GM21526 (cell line): ENCODE results near the gene REPS2.

Source experiments
- ATAC-seq: cut with Tn5 transposase; IDR thresholded peaks from one replicate; pipeline ENCODE4 v1.9.1; 2021; ENCODE audit warnings: moderate library complexity; ENCODE audit not compliant: unreplicated experiment, low FRiP score

The REPS2 gene

DNA sequence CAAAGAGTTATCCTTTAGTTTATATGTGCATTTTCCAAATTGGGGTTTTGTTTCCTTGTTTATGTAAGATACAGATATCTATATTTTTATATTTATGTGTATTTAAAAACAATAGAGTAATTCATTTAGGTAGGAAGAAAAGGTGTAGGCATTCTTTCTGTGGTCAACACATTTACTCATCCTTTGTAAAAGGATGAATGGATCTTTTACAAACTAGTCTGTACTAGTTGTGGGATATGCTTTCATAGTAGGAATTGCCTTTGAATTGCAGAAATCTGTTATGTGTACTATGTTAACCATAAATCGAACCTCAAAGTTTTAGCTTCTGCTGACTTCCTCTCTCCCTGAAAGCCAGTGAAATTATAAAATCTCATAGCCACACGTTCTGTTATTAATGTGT, 128.5 kb downstream of the REPS2 start:
- ATAC-seq: no peak

DNA sequence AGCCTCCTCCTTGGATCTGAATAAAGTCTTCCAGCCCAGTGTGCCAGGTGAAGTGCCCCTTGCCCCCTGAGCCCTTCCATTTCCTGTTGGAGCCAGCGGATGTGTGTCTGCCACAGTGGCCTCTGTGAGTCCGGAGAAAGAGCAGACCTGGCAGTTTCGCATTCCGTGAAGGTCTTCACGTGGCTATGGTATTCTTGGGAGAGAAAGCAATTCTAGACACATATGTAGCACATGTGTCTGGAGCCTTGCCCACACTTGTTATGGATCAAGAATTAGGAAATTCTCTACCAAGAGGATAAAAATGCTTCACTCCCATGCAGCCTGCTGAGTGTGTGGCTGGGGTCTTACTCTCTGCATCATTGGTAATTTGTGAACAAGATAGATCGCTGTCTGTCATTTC, 130.9 kb downstream of the REPS2 start:
- ATAC-seq: no peak

DNA sequence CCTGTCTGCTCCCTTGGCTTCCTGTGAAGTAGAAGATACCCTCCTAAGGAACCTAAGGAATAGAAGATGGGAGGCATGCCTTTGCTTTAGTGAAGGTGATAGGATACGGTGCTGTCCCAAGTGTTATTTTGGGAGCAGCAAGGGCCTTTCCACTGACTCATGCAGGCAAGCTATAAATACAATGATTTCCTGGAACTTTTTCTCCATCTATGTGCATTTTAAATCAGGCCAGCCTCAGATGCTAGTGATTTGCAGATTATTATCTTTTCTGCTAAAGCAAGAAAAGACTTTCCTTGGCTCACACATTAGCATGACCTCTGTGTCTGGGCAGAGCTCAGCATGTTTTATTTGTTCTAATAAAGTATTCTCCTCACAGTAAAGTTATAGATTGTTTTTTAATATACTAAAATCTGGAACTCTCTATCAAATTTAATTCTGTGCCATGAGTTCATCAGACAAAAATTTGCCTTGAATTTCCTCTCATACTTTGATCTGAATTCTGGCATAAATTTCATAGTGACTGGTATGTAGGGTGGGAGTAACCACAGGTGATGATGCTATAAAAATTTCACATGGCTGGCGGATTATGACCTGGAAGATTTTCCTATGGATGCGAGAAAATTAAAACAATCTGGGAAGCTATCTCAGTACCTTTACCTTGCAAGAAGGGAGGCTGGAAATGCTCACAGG, 131.7 kb downstream of the REPS2 start:
- no peak for ATAC-seq

DNA sequence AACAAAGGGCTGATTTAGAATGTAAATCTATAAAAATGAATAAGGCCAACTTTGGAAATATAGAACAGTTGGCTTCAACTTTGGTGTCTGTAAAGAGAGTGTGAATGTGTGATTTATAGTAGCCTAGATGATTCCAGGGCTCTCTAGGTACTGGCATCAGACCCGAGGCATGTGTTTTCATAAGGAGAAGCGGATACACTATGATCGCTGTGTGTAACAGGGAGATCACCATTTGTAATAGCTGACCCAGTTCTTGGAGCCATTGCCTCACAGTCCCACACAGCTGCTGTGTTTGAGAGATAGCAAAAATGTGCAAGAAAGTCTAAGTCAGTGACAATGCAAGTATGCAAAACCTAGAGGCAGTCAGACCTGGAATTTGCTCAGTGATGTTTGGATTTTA, 135.1 kb downstream of the REPS2 start:
- ATAC-seq: no peak

DNA sequence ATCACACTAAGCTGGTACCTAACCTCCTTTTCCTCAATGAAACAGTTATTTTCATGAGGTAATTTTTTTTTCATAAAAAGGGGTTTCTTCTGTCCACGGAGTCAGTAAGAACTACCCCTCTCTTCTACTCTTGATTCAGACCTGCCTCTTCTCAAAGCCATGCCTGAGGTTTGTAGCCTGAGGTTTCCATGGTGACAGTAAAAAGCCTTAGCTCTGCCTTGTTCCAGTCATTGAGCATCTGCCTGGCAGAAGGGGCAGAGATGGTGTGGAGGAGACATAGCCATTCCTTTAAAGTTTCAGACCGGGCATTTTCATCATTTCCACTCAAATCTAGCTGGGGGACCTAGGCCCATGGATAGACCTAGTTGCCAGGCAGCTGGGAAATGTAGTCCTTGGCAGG, 135.5 kb downstream of the REPS2 start:
- no peak for ATAC-seq

DNA sequence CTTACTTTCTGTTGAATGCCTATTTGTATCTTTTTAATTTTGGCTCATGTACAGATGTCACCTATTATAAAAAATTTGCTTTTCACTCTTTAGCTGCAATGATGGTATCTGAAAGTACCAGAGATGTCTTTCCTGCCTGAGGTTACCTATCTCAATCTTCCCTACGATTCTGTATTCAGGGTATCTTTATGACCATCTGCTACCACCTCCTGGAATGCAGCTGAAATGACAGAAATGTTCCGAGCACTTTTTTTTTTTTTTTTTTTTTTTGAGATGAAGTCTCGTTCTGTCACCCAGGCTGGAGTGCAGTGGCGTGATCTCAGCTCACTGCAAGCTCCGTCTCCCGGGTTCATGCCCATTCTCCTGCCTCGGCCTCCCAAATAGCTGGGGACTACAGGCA, 136.4 kb downstream of the REPS2 start:
- no peak for ATAC-seq

DNA sequence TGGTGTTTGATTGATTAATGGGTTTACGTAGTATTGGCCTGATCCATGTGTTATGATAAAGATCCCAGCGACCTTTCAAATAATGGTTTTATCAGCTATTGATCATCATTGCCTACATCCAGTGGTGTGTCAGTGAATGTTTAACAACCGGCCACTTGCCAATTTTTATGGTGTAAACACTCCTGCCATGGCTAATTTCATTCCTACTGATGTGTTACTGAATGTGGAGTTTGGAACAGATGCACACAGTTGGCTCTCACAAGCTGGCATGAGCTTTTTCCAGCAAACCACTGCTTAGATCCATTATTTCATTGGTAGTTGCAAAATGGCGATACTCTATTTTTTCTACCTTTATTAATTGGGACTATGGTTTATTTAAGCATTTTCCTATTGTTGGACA, 139.9 kb downstream of the REPS2 start:
- no peak for ATAC-seq

DNA sequence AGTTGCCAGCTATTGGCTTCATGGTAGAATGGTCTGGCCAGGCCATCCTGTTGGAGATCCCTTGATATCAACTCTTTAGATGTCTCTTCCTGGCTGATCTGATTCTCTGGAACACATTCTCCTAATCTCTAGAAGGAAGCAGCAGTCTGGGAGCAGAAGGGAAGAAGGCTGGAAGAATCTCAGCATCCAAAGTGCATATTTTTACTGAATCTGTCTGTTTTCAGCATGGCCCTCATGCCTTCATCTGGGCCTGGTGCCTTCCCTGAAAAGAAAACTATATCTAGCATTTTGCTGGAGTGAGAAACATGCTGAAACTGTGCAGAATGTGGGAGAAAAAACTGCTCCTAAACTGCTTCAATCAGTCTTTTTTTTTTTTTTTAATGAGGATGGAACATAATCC, 148.7 kb downstream of the REPS2 start:
- ATAC-seq: no peak

DNA sequence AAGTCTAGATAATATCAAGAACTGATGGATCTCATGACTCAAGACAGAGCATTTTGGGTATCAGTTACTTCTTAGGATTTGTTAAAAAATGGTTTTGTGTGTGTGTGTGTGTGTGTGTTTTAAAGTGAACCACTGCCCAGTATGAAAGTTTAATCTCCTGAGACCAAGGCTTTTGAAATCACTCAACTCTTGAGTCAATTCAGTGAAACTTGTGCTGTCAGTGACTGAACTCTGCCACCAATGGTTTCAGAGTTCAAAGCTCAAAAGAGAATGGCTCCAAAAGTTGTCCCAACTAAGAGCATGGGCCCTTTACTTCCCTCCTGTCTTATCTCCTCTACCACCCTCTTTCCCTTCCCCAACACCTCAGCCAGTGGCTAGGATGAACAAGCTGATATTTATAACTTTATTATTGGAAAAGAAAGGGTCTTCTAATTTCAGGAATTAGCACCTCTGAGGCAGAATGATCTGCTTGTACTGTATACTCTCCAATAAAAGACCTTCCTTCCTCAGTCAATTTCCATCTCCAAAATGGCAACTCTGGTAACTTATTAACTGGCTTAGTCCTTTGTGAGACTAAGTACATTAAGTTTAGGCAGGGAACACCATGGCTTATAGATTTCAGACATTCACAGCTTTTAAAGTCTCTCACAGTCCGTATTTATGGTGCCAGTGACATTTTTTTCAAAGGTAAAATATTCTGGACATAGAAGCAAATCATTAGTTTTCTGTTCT, 152.2 kb downstream of the REPS2 start:
- ATAC-seq: no peak

DNA sequence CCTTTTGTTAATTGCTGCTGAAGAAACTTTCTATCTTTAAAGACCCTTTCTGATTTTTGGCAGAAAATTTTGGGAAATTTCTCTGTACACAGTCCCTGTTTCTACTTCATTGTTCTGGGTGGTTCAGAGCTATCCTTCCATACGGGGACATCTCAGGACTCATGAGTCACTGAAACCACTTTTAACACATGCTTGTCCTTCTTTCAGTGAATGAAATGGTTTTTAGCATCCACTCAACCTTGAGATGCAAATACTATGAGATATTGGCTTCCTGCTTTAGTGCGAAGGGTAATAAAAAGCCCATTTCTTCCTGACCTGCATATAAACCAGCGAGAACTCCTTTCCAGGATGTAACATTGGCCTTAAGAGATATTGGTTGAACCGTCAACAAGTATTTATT, 158.0 kb downstream of the REPS2 start:
- no peak for ATAC-seq

DNA sequence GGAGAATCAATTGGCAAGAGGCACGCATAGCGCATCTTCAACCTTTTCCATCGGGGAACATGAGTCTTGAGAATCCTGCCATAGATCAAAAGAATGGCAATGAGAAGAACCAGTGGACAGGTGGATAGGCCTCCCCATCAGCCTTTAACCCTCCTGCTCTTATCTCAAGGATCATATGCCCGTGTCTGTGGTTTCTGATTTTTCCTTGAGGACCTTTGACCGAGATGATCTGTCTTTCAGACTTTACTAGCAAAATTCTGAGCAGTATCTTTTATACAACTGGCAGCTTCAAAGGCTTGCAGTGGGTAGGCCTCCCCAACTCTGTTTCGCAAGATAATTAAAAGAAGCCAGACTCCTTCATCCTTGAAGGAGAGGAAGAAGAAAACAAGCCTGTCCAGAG, 174.4 kb downstream of the REPS2 start:
- no peak for ATAC-seq

DNA sequence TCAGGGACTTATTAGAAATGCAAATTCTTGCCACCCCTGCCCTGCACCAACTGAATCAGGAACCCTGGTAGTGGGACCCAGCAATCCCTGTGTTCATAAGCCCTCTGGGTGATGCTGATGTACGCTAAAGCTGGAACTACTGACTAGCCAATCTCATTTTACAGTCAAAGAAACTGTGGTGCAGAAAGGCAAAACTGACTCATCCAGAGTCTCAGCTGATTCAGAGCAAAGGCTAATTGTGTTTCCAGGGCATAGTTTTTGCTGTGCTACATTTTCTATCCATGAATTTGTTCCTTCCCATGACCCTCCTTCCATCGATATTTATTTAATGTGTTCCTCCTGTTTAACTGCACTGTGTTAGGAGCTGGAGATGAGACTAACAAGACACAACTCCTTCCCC, 207.5 kb downstream of the REPS2 start:
- no peak for ATAC-seq

DNA sequence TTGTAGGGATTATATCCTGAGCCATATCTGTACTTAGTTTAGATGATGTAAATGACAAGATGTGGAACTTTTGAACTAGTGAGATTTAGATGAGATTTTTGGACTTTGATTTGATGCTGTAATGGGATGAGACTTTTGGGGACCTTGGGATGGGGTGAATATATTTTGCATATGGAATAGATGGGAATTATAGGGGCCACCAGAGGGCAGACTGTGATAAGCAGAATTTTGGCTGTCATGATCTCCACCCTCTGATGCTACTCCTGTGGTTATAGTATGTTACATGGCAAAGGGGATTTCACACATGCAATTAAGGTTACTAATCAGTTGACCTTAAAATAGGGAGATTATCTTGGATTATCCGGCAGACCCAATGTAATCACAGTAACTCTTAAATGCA, 214.5 kb downstream of the REPS2 start:
- no peak for ATAC-seq

DNA sequence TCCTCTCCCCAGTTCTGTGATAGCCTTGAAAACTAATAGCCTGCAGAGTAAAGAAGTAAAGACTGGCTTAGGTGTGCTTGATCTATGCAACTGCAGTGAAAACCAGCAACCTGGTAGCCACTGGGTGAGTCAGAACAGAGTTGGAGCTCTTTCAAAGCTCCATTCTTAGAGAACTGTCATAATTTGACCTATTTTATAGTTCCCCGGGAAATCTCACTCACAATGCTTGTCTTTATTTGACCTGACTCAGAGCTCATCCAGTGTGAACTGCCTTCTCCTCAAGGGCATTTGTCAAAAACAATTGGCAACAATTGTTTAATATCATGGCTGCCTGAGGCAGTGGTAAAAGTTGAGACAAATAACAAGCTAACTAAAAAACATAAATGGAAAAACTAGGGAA, 215.5 kb downstream of the REPS2 start:
- ATAC-seq: no peak

DNA sequence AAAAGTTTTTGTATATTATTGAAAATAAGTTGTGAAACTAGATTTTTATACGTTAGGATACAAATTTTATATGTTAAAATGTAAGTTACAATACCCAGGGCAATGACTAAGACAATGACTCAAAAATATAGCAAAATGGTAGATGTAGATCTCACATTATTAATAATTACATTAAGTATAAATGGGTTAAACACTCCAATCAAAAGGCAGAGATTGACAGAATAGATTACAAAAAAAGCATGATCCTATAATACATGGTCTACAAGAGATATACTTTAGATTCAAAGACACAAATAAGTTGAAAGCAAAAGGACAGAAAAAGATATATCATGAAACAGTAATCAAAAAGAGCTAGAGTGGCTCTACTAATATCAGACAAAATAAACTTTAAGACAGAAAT, 217.6 kb downstream of the REPS2 start:
- no peak for ATAC-seq

DNA sequence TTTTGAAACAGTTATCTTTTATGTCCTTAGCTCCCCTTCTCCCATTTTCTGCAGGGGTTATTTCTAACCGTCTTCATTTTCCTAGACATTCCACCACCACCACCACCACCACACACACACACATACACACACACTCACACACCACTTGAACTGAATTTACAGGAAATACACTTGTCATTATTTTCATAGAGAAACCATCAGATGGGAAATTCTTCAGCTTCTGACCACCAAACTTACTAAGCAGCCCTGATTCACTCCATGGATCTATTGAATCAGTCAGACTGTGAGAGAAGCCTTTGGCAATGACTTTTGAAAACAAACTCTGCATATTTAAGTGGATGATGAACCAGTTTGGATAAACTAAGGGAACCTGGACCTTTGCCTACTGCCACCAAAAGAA, 218.5 kb downstream of the REPS2 start:
- ATAC-seq: no peak

DNA sequence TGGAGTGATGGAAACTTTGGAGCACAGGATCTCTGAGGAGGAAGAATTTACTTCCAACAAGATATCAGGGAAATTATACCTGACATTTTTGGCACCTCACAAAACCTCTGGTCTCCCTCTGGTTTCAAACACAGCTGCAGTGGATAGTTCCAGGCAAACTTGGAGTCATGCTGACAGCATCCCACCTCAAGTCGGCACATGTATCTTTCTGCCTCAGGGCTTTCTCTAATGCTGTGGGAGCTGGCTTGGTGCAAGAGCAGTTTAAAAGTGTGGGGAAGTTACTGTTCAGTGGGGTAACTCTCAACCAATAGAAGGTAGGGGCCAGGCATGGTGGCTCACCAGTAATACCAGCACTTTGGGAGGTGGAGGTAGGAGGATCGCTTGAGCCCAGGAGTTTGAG, 221.5 kb downstream of the REPS2 start:
- no peak for ATAC-seq

DNA sequence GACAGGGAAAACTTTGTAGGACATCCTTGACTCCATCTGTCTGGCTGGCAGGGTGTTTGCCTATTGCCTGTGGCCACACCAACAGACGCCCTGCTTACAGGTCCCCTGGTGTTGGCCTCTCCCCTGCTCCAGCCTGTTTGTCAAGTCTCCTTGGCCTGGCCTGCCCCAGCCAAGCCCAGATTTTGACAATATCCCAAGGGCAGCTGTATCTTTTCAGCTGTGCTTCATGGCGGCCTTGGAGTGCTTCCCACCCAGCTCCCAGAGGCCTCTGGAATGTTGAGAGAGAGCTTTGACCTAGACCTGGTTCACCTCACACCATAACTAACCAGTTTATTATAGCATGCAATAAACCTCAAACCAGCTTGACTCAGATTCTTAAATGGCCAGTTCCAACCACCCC, 224.5 kb downstream of the REPS2 start:
- no peak for ATAC-seq

DNA sequence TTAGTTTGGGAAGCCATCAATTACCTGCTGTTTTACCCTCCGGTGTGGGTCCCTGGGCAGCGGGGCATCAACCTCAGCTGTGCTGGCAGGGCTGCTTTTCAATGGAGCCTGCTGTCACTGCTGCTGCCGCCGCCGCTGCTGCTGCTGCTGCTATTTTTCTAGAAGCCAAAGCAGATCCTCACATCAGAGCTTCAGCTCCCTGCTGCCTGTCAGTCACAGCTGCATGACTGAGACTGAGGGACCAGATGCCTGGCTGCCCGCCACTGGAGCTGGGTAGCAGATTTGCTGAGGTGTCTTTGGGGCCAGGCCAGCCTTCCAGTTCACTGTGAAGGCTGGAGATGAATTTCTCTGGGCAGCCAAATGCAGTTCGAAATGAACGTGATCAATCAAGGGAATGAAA, 228.2 kb downstream of the REPS2 start:
- no peak for ATAC-seq

DNA sequence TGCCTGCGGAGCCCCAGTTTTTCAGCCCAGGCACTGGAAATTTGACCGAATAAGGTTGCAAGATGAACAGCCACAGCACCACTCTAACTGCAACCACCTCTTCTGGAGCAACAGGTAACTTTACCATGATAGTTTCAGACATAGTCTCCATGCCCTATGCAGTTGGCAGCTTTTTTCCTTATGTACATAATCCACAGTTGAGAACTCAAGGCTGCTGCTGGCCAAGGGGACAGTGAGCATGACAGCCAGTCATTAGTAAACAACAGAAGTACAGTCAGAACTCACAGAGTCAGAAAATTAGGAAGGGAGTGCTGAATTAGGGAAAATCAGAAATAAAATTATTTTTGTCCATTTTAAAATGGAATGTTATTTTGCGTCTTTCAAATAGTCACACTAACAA, 235.9 kb downstream of the REPS2 start:
- no peak for ATAC-seq

DNA sequence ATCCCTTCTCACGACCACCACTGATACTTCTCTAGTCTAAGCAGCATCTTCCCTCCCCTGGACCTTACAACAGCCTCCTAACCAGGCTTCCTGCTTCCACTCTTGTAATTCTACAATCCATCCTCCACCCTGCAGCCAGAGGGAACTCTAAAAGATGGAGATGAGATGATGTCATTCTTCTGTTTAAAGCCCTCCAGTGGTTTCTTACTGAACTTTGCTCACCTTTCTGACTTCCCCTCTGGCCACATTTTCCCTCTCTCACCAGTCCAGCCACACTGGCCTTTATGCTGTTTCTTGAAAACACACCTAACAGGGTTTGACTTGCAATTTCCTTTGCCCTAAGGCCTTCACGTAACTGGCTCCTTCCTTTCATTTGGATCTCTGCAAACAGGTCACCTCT, 237.1 kb downstream of the REPS2 start:
- no peak for ATAC-seq

DNA sequence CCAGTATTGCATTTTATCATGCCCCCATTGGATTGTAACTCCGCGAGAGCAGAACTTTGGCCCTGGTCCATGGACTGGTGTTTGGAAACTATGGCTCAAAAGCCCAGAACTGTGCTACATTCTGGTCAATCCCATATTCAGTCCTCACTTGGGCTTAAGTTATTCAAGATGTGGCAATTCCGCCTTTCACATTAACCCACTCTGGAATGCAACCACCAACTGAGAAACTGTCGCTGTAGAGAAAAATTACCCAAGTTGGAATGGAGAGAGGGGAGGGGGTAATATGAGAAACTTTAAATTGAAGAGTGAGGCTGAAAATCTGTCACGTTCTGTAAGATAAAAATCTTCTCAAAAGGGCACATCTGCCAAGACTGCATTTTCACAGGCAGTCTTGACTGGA, 239.0 kb downstream of the REPS2 start:
- no peak for ATAC-seq
